Thyroid gland (tissue), 4 donors: Measurements from ENCODE around the gene BTBD19. TPM values are rescaled to one million over a fixed set of nuclear protein-coding genes. Genes with fewer than 3 reads are reported as not detected.

Source experiments
- DNase-seq, 2 donors: peaks; one replicate each; pipeline ENCODE4 v3.0.0-alpha.2; 2019
- H3K27ac ChIP-seq, 3 donors: fragments of 200-600 bp; sonication (generic); 1 replicate in 2 of 3; 2 replicates in 1 of 3; pipeline ENCODE4 v1.5.1; 2016 to 2019; ENCODE audit warnings: mild to moderate bottlenecking in 1 of 3, moderate library complexity in 1 of 3
- H3K27me3 ChIP-seq: fragments of 200-600 bp; sonication (generic); one replicate; pipeline ENCODE4 v1.5.1; 2019
- H3K36me3 ChIP-seq, 2 donors: fragments of 200-600 bp; sonication (generic); one replicate each; pipeline ENCODE4 v1.5.1; 2016 to 2019
- H3K4me1 ChIP-seq, 2 donors: fragments of 200-600 bp; sonication (generic); one replicate each; pipeline ENCODE4 v1.5.1; 2017 to 2019
- H3K4me3 ChIP-seq, 3 donors: fragments of 200-600 bp; sonication (generic); replicated peaks in 1 of 3; 1 replicate in 2 of 3; 2 replicates in 1 of 3; pipeline ENCODE4 v1.5.1; 2016; ENCODE audit warnings: mild to moderate bottlenecking in 1 of 3
- H3K9me3 ChIP-seq: fragments of 200-600 bp; sonication (generic); one replicate; pipeline ENCODE4 v1.5.1; 2017
- POLR2A ChIP-seq, 2 donors: fragments of 450-650 bp; IDR thresholded peaks; one replicate each; pipeline ENCODE4 v1.6.1; 2017; ENCODE audit warnings: antibody characterized with exemption in 2 of 2, mild to moderate bottlenecking in 2 of 2, moderate library complexity in 1 of 2
- WGBS, 2 donors: methylation state at CpG; one replicate each; pipeline ENCODE4 v1.1.5; 2017; 5-methylcytosine and 5-hydroxymethylcytosine counted together
- intact Hi-C: fragments of 100-400 bp; cut with DNase I; formaldehyde crosslinking; loops from one replicate; pipeline ENCODE4 v1.15.1; 2023
- total RNA-seq, 4 donors: library from RNA; depleted of rRNA; stranded (reverse); fragments of >200 nt; gene quantifications; one replicate each; pipeline ENCODE4 v1.2.3, GENCODE V29; 2016
- TF ChIP-seq, protein P1 (sequence below), 6 experiments: fragments of 200-600 bp in 3 of 6; fragments of 450-650 bp in 3 of 6; sonication (generic) in 3 of 6; IDR thresholded peaks; one replicate each; pipeline ENCODE4 v1.5.1; 2016 to 2019; ENCODE audit warnings: antibody characterized with exemption in 6 of 6, mild to moderate bottlenecking in 2 of 6, inconsistent platforms in 1 of 6, moderate library complexity in 1 of 6

The BTBD19 gene
- total RNA-seq, 4 donors from 2014 or later, result 7.3 to 14.9 (median 9.2) TPM

- intact Hi-C loops, result loop anchor here (5.0 kb wide), 2 partner anchors 52 to 458 kb away; partner anchors contain the start of gene BEST4
- no peaks in the 10 kb centered on the region for H3K36me3 ChIP-seq
- WGBS, 2 donors, result 78 to 80% methylated on average over 4 of the region's 4 CpGs
- DNase-seq, result no peak
- H3K27me3 ChIP-seq, result no peaks in the 10 kb centered on the region
- H3K9me3 ChIP-seq, result no peaks in the 10 kb centered on the region
- H3K4me1 ChIP-seq, result peaks cover 0 to 13% of the 10 kb centered on the region in 2 donors
- no peak overlapping the region for H3K27ac ChIP-seq
- no peak overlapping the region for H3K4me3 ChIP-seq
- no peak for TF ChIP-seq POLR2A (IDR thresholded peaks at IDR 0.05)
- TF ChIP-seq, protein P1, sequence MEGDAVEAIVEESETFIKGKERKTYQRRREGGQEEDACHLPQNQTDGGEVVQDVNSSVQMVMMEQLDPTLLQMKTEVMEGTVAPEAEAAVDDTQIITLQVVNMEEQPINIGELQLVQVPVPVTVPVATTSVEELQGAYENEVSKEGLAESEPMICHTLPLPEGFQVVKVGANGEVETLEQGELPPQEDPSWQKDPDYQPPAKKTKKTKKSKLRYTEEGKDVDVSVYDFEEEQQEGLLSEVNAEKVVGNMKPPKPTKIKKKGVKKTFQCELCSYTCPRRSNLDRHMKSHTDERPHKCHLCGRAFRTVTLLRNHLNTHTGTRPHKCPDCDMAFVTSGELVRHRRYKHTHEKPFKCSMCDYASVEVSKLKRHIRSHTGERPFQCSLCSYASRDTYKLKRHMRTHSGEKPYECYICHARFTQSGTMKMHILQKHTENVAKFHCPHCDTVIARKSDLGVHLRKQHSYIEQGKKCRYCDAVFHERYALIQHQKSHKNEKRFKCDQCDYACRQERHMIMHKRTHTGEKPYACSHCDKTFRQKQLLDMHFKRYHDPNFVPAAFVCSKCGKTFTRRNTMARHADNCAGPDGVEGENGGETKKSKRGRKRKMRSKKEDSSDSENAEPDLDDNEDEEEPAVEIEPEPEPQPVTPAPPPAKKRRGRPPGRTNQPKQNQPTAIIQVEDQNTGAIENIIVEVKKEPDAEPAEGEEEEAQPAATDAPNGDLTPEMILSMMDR (IDR thresholded peaks at IDR 0.05), result no peak
Measured at GRCh38 chr1:44839576-44839975, 31.3 kb downstream of the BTBD19 start.

DNA sequence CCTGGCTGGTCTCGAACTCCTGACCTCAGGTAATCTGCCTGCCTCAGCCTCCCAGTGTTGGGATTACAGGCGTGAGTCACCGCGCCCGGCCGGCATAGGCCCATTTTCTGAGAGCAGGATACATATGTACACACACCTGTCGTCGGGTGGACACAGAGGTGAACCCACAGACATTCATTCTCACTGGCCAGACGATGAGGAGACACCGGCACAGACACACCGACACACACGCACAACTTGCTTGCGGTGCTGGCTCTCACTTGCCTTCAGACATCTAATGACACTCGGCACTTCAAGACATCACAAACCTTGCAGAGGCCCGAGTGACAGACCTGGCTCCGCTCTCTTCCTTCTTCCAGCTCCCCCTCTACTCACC is 34.2 kb downstream of the BTBD19 start:
- no peaks in the 10 kb centered on the region for H3K36me3 ChIP-seq
- TF ChIP-seq POLR2A (IDR thresholded peaks at IDR 0.05), result no peak
- TF ChIP-seq, protein P1 (IDR thresholded peaks at IDR 0.05), result no peak
- H3K27ac ChIP-seq, result peak overlapping the region in 2 of 3 donors; percentile 1 to 17
- peaks cover 0 to 13% of the 10 kb centered on the region in 2 donors for H3K4me1 ChIP-seq
- H3K4me3 ChIP-seq, result peak overlapping the region; percentile 38 to 48 (median 44)
- H3K9me3 ChIP-seq, result no peaks in the 10 kb centered on the region
- H3K27me3 ChIP-seq, result no peaks in the 10 kb centered on the region
- WGBS, 2 donors, result 59 to 77% methylated on average over 16 of the region's 16 CpGs
- intact Hi-C loops, result loop anchor here (5.0 kb wide), 1 partner anchor 170 kb away; the partner anchor contains the start of genes HECTD3 and UROD
- DNase-seq, result no peak

DNA sequence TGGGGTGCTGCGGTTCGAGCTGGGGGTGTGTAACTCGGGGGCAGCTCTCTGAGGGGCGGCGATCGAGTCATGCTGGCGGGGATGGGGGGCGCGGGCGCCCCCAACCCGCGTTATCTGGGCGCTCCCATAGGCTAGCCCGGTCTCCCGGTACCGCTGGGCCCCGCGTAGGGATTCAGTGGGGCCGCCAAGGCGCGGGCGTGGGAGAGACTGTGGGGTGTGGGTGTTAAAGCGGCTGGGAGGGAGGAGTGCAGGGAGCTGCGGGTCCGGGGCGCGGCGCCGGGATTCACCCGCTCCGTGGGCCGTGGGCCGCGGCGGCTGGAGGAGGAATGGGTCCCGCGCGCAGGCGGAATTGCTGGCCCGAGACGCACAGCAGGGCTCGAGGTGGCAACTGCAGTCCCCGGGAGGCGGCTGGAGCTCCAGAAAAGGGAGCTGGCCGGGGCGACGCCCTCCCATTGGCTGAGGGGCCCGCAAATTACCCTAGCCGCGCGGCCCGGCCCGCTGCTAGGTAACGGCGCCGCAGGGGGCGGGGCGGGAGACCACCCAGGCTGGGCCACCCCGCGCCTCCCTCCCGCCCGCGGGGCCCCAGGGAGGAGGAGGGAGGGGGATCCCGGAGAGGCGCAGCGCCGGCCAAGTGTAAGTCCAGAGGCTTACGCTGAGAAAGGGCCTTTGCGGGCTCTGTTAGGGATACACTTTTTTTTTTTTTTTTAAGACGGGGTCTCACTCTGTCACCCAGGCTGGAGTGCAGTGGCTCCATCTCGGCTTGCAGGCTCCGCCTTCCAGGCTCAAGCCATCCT is 34.7 kb downstream of the BTBD19 start, which contains the start of gene PTCH2:
TSS of gene PTCH2 (minus strand) at position 392 of the 794 bp plus-strand sequence. CDS start at position 71, 321 bp downstream.
- DNase-seq, result peak; percentile 75 to 84
- Histone ChIP-seq H3K27me3 (no peaks in the 10 kb centered on the region), H3K27ac (peak within 1 kb of the TSS; percentile 1 to 17 (median 8)), H3K4me3 (peak within 1 kb of the TSS; percentile 38 to 48 (median 44)), H3K9me3 (no peaks in the 10 kb centered on the region), H3K4me1 (peaks cover 0 to 13% of the 10 kb centered on the region in 2 donors), H3K36me3 (no peaks in the 10 kb centered on the region)
- intact Hi-C loops, result loop anchor here (5.0 kb wide), 1 partner anchor 169 kb away; the partner anchor contains the start of genes HECTD3 and UROD
- 2 to 4% methylated on average over 23 to 47 of the region's 72 CpGs for WGBS, 2 donors
- peak in 1 of 2 donors; percentile 51 for TF ChIP-seq POLR2A (IDR thresholded peaks at IDR 0.05)
- TF ChIP-seq, protein P1 (IDR thresholded peaks at IDR 0.05), result no peak

GRCh38 chr1:44846985-44847384 is 38.7 kb downstream of the BTBD19 start:
- Histone ChIP-seq H3K27me3 (no peaks in the 10 kb centered on the region), H3K27ac (no peak overlapping the region), H3K36me3 (no peaks in the 10 kb centered on the region), H3K9me3 (no peaks in the 10 kb centered on the region), H3K4me3 (no peak overlapping the region), H3K4me1 (peaks cover 0 to 13% of the 10 kb centered on the region in 2 donors)
- DNase-seq, result no peak
- WGBS, 2 donors, result 93 to 100% methylated on average over 1 of the region's 1 CpG
- no peak for TF ChIP-seq POLR2A (IDR thresholded peaks at IDR 0.05)
- TF ChIP-seq, protein P1 (IDR thresholded peaks at IDR 0.05), result no peak
- intact Hi-C loops, result no loop called here

DNA sequence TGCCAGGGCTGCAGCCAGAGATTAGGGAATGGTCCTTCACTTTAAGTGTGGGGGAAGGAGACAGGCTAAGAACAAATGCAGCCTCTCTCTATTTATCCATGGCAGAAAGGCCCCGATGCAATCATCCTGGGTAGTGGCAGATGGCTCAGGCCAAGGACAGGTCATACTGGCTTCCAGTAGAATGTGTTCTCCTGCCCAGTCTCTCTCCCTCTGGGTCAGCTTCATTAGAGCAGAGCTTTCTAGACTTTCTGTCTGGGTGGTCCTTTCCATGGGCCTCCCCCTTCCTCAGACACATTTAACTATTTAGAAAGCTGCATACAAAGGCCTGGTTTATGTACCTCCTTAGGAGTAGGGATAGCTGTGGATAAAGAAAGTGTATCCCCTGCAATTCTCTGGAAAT is 39.5 kb downstream of the BTBD19 start:
- H3K4me1 ChIP-seq, result peaks cover 0 to 9% of the 10 kb centered on the region in 2 donors
- H3K36me3 ChIP-seq, result no peaks in the 10 kb centered on the region
- no peak for DNase-seq
- H3K27me3 ChIP-seq, result no peaks in the 10 kb centered on the region
- TF ChIP-seq, protein P1 (IDR thresholded peaks at IDR 0.05), result no peak
- TF ChIP-seq POLR2A (IDR thresholded peaks at IDR 0.05), result no peak
- no peak overlapping the region for H3K27ac ChIP-seq
- no peak overlapping the region for H3K4me3 ChIP-seq
- 57 to 100% methylated on average over 1 of the region's 1 CpG for WGBS, 2 donors
- no peaks in the 10 kb centered on the region for H3K9me3 ChIP-seq
- intact Hi-C loops, result no loop called here
